ENCODE results near the gene AFMID.

DNA sequence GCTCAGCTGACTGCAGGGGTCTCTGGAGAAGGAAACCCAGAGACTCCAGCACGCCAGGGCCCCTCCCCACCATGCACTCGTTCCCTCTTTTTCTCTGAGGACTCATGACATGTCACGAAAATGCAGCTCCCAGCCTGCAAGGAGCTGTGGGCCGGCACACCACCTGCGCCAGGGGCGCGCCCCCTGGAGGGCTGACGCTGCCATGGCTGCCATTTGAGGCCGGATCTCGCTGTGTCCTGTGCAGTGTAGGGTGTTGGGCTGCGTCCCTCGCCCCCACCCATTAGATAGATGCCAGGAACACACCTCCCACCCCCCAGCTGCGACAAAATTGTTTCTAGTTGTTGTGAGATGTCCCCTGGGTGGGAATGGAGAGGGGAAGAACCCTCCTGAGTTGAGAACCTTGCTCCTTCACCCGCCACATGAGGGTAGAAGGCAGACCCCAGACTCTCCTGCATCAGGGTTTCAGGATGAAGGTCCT is 10.6 kb upstream of the AFMID start:
- no peak for TF ChIP-seq ZNF3 (CRISPR knock-in tag; IDR thresholded peaks at IDR 0.05)
- no peak; the same call in 1 of the 2 replicates for TF ChIP-seq POLR2AphosphoS2 (IDR thresholded peaks at IDR 0.05; ENCODE audit: low read length)
- no peak for TF ChIP-seq RFX5 (IDR thresholded peaks at IDR 0.05; ENCODE audit: low read depth, low read length)
- no peak for TF ChIP-seq HMG20B (CRISPR knock-in tag; IDR thresholded peaks at IDR 0.05)
- TF ChIP-seq CHD2 (IDR thresholded peaks at IDR 0.05; ENCODE audit: low read depth, low read length) = peak; percentile 12; the same call in 1 of the 2 replicates
- TF ChIP-seq, protein P1, sequence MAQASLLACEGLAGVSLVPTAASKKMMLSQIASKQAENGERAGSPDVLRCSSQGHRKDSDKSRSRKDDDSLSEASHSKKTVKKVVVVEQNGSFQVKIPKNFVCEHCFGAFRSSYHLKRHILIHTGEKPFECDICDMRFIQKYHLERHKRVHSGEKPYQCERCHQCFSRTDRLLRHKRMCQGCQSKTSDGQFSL (CRISPR knock-in tag; IDR thresholded peaks at IDR 0.05) = 0 out of 2 replicates have a peak, but pooled peaks have one; percentile 37
- TF ChIP-seq, protein P1 (tag; IDR thresholded peaks at IDR 0.05) = no peak
- TF ChIP-seq, protein P2, sequence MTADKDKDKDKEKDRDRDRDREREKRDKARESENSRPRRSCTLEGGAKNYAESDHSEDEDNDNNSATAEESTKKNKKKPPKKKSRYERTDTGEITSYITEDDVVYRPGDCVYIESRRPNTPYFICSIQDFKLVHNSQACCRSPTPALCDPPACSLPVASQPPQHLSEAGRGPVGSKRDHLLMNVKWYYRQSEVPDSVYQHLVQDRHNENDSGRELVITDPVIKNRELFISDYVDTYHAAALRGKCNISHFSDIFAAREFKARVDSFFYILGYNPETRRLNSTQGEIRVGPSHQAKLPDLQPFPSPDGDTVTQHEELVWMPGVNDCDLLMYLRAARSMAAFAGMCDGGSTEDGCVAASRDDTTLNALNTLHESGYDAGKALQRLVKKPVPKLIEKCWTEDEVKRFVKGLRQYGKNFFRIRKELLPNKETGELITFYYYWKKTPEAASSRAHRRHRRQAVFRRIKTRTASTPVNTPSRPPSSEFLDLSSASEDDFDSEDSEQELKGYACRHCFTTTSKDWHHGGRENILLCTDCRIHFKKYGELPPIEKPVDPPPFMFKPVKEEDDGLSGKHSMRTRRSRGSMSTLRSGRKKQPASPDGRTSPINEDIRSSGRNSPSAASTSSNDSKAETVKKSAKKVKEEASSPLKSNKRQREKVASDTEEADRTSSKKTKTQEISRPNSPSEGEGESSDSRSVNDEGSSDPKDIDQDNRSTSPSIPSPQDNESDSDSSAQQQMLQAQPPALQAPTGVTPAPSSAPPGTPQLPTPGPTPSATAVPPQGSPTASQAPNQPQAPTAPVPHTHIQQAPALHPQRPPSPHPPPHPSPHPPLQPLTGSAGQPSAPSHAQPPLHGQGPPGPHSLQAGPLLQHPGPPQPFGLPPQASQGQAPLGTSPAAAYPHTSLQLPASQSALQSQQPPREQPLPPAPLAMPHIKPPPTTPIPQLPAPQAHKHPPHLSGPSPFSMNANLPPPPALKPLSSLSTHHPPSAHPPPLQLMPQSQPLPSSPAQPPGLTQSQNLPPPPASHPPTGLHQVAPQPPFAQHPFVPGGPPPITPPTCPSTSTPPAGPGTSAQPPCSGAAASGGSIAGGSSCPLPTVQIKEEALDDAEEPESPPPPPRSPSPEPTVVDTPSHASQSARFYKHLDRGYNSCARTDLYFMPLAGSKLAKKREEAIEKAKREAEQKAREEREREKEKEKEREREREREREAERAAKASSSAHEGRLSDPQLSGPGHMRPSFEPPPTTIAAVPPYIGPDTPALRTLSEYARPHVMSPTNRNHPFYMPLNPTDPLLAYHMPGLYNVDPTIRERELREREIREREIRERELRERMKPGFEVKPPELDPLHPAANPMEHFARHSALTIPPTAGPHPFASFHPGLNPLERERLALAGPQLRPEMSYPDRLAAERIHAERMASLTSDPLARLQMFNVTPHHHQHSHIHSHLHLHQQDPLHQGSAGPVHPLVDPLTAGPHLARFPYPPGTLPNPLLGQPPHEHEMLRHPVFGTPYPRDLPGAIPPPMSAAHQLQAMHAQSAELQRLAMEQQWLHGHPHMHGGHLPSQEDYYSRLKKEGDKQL (CRISPR knock-in tag; IDR thresholded peaks at IDR 0.05; ENCODE audit: borderline replicate concordance) = no peak
- TF ChIP-seq CREM (IDR thresholded peaks at IDR 0.05; ENCODE audit: low read depth) = peak; percentile 80
- TF ChIP-seq, protein P3, sequence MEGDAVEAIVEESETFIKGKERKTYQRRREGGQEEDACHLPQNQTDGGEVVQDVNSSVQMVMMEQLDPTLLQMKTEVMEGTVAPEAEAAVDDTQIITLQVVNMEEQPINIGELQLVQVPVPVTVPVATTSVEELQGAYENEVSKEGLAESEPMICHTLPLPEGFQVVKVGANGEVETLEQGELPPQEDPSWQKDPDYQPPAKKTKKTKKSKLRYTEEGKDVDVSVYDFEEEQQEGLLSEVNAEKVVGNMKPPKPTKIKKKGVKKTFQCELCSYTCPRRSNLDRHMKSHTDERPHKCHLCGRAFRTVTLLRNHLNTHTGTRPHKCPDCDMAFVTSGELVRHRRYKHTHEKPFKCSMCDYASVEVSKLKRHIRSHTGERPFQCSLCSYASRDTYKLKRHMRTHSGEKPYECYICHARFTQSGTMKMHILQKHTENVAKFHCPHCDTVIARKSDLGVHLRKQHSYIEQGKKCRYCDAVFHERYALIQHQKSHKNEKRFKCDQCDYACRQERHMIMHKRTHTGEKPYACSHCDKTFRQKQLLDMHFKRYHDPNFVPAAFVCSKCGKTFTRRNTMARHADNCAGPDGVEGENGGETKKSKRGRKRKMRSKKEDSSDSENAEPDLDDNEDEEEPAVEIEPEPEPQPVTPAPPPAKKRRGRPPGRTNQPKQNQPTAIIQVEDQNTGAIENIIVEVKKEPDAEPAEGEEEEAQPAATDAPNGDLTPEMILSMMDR (IDR thresholded peaks at IDR 0.05 in 2 of 3, conservative IDR thresholded peaks at IDR 0.05 in 1 of 3; ENCODE audit: insufficient read depth in 2 of 3, low read depth in 1 of 3, low read length in 3 of 3) = peak; percentile 92 to 97 (median 94)
- TF ChIP-seq, protein P4, sequence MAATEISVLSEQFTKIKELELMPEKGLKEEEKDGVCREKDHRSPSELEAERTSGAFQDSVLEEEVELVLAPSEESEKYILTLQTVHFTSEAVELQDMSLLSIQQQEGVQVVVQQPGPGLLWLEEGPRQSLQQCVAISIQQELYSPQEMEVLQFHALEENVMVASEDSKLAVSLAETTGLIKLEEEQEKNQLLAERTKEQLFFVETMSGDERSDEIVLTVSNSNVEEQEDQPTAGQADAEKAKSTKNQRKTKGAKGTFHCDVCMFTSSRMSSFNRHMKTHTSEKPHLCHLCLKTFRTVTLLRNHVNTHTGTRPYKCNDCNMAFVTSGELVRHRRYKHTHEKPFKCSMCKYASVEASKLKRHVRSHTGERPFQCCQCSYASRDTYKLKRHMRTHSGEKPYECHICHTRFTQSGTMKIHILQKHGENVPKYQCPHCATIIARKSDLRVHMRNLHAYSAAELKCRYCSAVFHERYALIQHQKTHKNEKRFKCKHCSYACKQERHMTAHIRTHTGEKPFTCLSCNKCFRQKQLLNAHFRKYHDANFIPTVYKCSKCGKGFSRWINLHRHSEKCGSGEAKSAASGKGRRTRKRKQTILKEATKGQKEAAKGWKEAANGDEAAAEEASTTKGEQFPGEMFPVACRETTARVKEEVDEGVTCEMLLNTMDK (IDR thresholded peaks at IDR 0.05; ENCODE audit: borderline replicate concordance, insufficient read depth, low read depth, low read length, poor library complexity, severe bottlenecking) = peak; percentile 89
